GM21717 (cell line): ENCODE measurements around the gene ABCC2.
A peak's percentile ranks its signal among the peaks of the same experiment; 100 is the strongest.
"Not testable (repeated sequence)": the region's sequence is repeated elsewhere in the genome, so short reads cannot be mapped to it uniquely, and the experiment has no call there.

ENCODE experiments used
- ATAC-seq: cut with Tn5 transposase; IDR thresholded peaks from one replicate; pipeline ENCODE4 v1.9.1; 2021; ENCODE audit warnings: mild to moderate bottlenecking, moderate library complexity; ENCODE audit not compliant: unreplicated experiment

ABCC2 gene

GRCh38 chr10:99807786-99808185, 25.3 kb downstream of the ABCC2 start:
- no peak for ATAC-seq

GRCh38 chr10:99808270-99808669, 25.8 kb downstream of the ABCC2 start:
- ATAC-seq = no peak

- ATAC-seq = no peak
Observed at GRCh38 chr10:99809481-99809880, 27.0 kb downstream of the ABCC2 start.

- no peak for ATAC-seq
Observed at GRCh38 chr10:99809931-99810615, 27.6 kb downstream of the ABCC2 start.

- no peak for ATAC-seq
Observed at GRCh38 chr10:99812177-99812576, 29.7 kb downstream of the ABCC2 start.

- ATAC-seq = no peak
Observed at GRCh38 chr10:99814143-99814542, 31.7 kb downstream of the ABCC2 start.

GRCh38 chr10:99815621-99816020, 33.2 kb downstream of the ABCC2 start:
- ATAC-seq = no peak

- ATAC-seq = no peak
Observed at GRCh38 chr10:99827936-99828335, 45.5 kb downstream of the ABCC2 start.

GRCh38 chr10:99828464-99828863, 46.0 kb downstream of the ABCC2 start:
- no peak for ATAC-seq

- ATAC-seq = no peak
Observed at GRCh38 chr10:99832439-99832838, 50.0 kb downstream of the ABCC2 start.

GRCh38 chr10:99834410-99834809, 52.0 kb downstream of the ABCC2 start:
- no peak for ATAC-seq

- ATAC-seq = no peak
Observed at GRCh38 chr10:99835947-99836346, 53.5 kb downstream of the ABCC2 start.

- no peak for ATAC-seq
Observed at GRCh38 chr10:99836711-99837110, 54.3 kb downstream of the ABCC2 start.

- ATAC-seq = not testable (repeated sequence)
Observed at GRCh38 chr10:99840859-99841258, 58.4 kb downstream of the ABCC2 start.

GRCh38 chr10:99841746-99842145, 59.3 kb downstream of the ABCC2 start:
- ATAC-seq = no peak

GRCh38 chr10:99843310-99843709, 60.9 kb downstream of the ABCC2 start:
- no peak for ATAC-seq

- no peak for ATAC-seq
Observed at GRCh38 chr10:99844433-99844955, 62.1 kb downstream of the ABCC2 start.

- ATAC-seq = peak; percentile 75
Observed at GRCh38 chr10:99845837-99846382, 63.5 kb downstream of the ABCC2 start.

GRCh38 chr10:99849057-99849456, 66.6 kb downstream of the ABCC2 start:
- no peak for ATAC-seq

GRCh38 chr10:99849536-99849935, 67.1 kb downstream of the ABCC2 start:
- no peak for ATAC-seq

GRCh38 chr10:99850021-99850766, 67.8 kb downstream of the ABCC2 start:
- ATAC-seq = no peak

GRCh38 chr10:99850767-99851340, 68.4 kb downstream of the ABCC2 start:
- no peak for ATAC-seq
